ENCODE data around the gene TMEM107. TPM values are rescaled to one million over a fixed set of nuclear protein-coding genes. Genes with fewer than 3 reads are reported as not detected.

The TMEM107 gene
- total RNA-seq, 2 donors from 2014 or later, result 13.2 to 17.0 TPM

DNA sequence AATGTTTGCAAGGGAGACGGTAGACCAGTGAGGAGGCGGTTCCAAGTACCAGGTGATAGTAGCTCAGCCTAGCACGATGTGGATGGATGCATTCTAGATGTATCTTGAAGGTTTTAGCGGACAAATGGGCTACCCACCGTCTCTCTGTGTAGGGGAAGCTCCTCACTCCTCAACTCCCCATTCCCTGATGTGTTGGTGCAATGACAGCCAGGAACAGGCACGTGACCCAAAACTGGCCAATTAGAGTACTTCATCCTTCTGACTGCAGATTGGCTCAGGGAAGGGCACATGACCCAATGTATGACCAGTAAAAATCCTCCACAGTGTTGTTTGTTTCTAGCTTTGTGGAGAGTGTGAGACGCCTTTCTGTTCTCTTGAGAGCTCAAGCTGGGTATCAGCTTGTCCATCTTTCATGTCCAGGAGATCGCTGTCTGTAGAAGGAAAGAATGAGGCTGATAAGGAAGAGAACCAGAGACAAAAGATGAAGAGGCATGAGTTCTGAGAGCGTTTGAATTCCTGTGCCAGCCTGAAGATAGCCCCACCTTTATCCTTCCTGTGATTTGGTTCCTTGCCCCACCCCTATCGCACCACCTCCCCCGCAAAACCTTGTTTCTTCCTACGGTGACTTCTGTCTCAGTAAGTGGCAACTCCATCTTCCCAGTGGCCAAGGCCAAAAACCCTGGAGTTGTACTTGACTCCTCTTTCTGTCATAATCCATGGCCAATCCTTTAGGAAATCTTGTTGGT is 16.1 kb upstream of the TMEM107 start:
- Histone ChIP-seq H3K27ac (peak overlapping the region; percentile 84), H3K4me1 (no peaks in the 10 kb centered on the region), H3K27me3 (no peaks in the 10 kb centered on the region), H3K9me3 (no peaks in the 10 kb centered on the region), H3K36me3 (no peaks in the 10 kb centered on the region), H3K4me3 (peak overlapping the region; percentile 12), H3K9ac (ENCODE audit: low read depth in 2 of 2, low read length in 2 of 2) (peak overlapping the region in 1 of 2 donors; percentile 67)
- DNase-seq, result peak; percentile 90
- intact Hi-C loops (cut with DNase I), result no loop called here
- TF ChIP-seq, protein P1, sequence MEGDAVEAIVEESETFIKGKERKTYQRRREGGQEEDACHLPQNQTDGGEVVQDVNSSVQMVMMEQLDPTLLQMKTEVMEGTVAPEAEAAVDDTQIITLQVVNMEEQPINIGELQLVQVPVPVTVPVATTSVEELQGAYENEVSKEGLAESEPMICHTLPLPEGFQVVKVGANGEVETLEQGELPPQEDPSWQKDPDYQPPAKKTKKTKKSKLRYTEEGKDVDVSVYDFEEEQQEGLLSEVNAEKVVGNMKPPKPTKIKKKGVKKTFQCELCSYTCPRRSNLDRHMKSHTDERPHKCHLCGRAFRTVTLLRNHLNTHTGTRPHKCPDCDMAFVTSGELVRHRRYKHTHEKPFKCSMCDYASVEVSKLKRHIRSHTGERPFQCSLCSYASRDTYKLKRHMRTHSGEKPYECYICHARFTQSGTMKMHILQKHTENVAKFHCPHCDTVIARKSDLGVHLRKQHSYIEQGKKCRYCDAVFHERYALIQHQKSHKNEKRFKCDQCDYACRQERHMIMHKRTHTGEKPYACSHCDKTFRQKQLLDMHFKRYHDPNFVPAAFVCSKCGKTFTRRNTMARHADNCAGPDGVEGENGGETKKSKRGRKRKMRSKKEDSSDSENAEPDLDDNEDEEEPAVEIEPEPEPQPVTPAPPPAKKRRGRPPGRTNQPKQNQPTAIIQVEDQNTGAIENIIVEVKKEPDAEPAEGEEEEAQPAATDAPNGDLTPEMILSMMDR (IDR thresholded peaks at IDR 0.05), result no peak

DNA sequence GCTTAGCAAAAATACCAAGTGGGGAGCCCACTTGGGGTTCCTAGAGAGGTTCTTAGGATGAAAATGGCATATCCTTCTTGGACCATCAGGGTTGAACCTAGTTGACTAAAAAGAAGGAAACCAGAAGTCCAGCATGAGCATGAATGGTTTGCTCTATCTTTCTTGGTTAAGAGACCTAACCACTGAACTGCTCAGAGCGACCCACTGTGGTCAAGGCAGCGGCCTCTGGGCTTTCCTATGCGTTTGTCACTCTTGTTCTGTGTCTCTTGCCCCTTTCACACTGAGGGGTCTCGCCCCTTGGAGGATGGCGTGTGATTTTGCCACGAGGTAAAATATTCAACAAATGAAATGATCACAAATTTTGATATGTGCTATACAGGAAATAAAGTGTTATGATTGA is 14.3 kb upstream of the TMEM107 start:
- TF ChIP-seq, protein P1 (IDR thresholded peaks at IDR 0.05), result no peak
- H3K9ac ChIP-seq (ENCODE audit: low read depth in 2 of 2, low read length in 2 of 2), result peak overlapping the region in 1 of 2 donors; percentile 94
- H3K4me1 ChIP-seq, result no peaks in the 10 kb centered on the region
- no peaks in the 10 kb centered on the region for H3K9me3 ChIP-seq
- DNase-seq, result no peak
- intact Hi-C loops (cut with DNase I), result no loop called here
- no peak overlapping the region for H3K4me3 ChIP-seq
- peak overlapping the region; percentile 96 for H3K27ac ChIP-seq
- H3K27me3 ChIP-seq, result no peaks in the 10 kb centered on the region
- H3K36me3 ChIP-seq, result no peaks in the 10 kb centered on the region

DNA sequence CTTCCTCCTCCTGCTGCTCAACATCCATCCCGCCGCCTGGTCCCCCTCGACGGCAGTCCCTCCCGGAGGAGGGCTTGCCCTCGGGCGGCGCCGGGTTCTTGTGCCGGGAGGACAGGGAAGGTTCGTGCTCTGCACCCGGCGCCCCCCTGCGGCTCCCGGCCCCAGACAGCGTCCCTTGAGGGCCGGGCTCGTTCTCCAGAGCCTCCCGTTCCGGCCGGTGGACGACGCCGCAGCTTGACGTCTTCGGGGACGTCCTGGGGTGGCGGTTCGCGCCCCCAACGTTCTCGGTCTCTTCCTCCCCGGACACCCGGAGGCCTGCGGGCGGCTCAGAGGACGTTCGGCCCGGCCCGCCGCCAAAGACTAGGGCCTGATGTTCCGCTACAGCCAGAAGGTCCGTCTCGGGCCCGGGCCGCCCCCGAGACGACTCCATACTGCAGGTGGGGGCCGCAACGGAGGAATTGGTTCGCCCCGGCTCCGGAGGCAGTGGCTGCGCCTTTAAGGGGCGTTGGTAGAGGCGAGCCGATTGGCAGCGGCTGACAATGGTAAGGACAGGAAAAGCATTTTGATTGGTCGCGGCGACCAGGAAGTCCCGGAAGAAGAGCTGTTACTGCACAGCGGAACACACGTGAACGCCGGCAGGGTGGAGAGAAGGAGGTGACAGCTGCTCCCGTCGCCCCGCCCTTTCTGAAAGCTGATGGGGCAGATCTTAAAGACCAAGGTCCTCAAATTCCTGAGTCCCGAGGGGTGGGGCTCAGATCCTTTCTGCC is 13.7 kb upstream of the TMEM107 start, which contains the start of gene BORCS6:
Gene BORCS6 (minus strand): TSS at position 470 of the 767 bp plus-strand sequence. CDS start 40 bp downstream, at position 430.
- Histone ChIP-seq H3K4me3 (peak within 1 kb of the TSS; percentile 90), H3K27me3 (no peaks in the 10 kb centered on the region), H3K4me1 (no peaks in the 10 kb centered on the region), H3K36me3 (no peaks in the 10 kb centered on the region), H3K9me3 (no peaks in the 10 kb centered on the region), H3K9ac (ENCODE audit: low read depth in 2 of 2, low read length in 2 of 2) (peak within 1 kb of the TSS; percentile 93 to 94), H3K27ac (peak within 1 kb of the TSS; percentile 96)
- intact Hi-C loops (cut with DNase I), result no loop called here
- DNase-seq, result peak; percentile 98
- TF ChIP-seq, protein P1 (IDR thresholded peaks at IDR 0.05), result no peak

DNA sequence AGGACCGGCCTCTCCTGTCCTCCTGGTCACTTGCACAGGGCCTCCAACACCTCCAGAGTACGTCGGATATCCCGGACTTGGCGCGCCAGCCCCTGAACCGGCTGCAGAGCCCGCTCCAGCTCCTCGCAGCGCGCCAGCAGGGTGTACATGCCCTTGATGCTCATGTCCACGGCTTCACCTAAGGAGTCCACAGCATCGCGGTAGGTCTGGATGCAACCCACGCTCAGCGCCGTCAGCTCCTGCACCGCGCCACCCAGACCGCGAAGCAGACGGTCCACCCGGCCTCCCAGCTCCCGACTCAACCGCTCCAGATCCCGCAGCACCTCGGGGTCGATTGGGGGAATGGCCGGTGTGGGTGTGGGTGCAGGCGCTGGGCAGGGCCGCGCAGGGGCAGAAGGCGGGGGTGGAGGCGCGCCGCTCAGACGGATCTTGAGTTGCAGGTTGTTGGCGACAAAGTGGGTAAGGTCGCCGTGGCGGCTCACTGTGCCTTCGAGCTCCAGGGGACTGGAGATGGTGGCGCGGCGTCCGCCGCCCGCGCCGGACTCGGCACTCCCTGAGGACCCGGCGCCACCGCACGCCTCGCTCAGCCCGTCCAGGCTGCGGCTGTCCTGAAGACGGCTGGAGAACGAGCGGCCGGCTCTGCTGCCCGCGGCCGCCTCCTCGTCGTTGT is 13.0 kb upstream of the TMEM107 start:
- Histone ChIP-seq H3K4me3 (peak overlapping the region; percentile 90), H3K36me3 (no peaks in the 10 kb centered on the region), H3K27me3 (no peaks in the 10 kb centered on the region), H3K4me1 (no peaks in the 10 kb centered on the region), H3K9ac (ENCODE audit: low read depth in 2 of 2, low read length in 2 of 2) (peak overlapping the region; percentile 93 to 94), H3K27ac (peak overlapping the region; percentile 96), H3K9me3 (no peaks in the 10 kb centered on the region)
- intact Hi-C loops (cut with DNase I), result no loop called here
- peak; percentile 55 for DNase-seq
- TF ChIP-seq, protein P1 (IDR thresholded peaks at IDR 0.05), result no peak

DNA sequence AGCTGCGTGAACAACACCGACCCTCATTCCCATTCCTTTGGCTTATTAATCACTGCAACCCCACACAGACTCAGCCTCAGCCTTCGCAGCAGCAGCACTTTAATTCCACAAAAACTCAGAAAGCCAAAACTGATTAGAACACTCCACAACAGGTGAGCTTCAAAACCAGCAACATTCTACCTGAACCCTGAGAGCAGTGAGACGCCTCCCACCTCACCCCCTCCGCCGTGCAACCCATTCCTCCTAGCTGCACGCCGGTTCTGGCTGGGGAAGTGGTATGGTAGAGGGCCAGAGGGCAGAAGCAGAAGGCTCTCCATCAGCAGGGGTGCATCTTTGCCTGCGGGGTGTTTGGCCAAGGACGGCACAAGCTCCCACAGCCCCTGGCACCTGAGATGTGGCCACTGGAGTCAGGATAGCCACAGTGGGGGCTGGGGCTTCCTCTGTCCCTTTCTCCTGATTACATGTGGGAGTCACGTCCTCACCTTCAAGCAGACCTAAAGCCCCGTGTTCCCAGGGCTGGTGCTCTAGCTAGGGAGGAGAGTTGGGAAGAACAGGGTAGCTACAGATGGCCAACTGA is 12.2 kb upstream of the TMEM107 start:
- Histone ChIP-seq H3K27ac (peak overlapping the region; percentile 96), H3K36me3 (no peaks in the 10 kb centered on the region), H3K9me3 (no peaks in the 10 kb centered on the region), H3K9ac (ENCODE audit: low read depth in 2 of 2, low read length in 2 of 2) (peak overlapping the region; percentile 93 to 94), H3K4me3 (peak overlapping the region; percentile 90), H3K4me1 (no peaks in the 10 kb centered on the region), H3K27me3 (no peaks in the 10 kb centered on the region)
- intact Hi-C loops (cut with DNase I), result no loop called here
- DNase-seq, result no peak
- TF ChIP-seq, protein P1 (IDR thresholded peaks at IDR 0.05), result no peak

Measured in colonic mucosa (tissue), 4 donors.